Measurements from ENCODE around the gene LSM3. TPM values are rescaled to one million over a fixed set of nuclear protein-coding genes. Genes with fewer than 3 reads are reported as not detected.

LSM3 gene
- total RNA-seq, 2 donors from 2014 or later = 4.9 TPM

DNA sequence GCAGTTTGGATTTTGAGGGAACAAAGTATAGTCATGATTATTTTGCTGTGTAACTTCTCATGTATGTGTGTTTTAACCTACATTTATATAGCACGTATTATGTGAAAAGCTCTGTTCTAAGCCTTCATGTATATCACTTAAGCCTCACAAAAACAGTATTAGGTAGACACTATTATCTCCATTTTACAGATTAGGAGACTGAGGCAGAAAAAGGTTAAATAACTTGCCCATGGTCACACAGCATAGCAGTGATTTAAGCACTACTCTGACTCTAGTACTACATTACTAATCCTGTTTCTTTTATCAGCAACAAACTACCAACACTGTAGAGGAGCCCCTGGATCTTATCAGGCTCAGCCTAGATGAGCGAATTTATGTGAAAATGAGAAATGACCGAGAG is 2.6 kb downstream of the LSM3 start:
- Histone ChIP-seq H3K9me3 (no peaks in the 10 kb centered on the region), H3K4me3 (no peak overlapping the region), H3K36me3 (peaks cover 28% of the 10 kb centered on the region), H3K4me1 (ENCODE audit: control insufficient read depth in 1 of 2, low read depth in 2 of 2) (peaks cover 18 to 25% of the 10 kb centered on the region in 2 donors), H3K27me3 (replicated peaks; ENCODE audit: insufficient read depth) (no peaks in the 10 kb centered on the region), H3K27ac (no peak overlapping the region)
- DNase-seq (ENCODE audit: low spot score) = no peak
- no peak for ATAC-seq (ENCODE audit: insufficient number of reproducible peaks, low FRiP score, low read depth)
- TF ChIP-seq, protein P1, sequence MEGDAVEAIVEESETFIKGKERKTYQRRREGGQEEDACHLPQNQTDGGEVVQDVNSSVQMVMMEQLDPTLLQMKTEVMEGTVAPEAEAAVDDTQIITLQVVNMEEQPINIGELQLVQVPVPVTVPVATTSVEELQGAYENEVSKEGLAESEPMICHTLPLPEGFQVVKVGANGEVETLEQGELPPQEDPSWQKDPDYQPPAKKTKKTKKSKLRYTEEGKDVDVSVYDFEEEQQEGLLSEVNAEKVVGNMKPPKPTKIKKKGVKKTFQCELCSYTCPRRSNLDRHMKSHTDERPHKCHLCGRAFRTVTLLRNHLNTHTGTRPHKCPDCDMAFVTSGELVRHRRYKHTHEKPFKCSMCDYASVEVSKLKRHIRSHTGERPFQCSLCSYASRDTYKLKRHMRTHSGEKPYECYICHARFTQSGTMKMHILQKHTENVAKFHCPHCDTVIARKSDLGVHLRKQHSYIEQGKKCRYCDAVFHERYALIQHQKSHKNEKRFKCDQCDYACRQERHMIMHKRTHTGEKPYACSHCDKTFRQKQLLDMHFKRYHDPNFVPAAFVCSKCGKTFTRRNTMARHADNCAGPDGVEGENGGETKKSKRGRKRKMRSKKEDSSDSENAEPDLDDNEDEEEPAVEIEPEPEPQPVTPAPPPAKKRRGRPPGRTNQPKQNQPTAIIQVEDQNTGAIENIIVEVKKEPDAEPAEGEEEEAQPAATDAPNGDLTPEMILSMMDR (IDR thresholded peaks at IDR 0.05) = no peak

DNA sequence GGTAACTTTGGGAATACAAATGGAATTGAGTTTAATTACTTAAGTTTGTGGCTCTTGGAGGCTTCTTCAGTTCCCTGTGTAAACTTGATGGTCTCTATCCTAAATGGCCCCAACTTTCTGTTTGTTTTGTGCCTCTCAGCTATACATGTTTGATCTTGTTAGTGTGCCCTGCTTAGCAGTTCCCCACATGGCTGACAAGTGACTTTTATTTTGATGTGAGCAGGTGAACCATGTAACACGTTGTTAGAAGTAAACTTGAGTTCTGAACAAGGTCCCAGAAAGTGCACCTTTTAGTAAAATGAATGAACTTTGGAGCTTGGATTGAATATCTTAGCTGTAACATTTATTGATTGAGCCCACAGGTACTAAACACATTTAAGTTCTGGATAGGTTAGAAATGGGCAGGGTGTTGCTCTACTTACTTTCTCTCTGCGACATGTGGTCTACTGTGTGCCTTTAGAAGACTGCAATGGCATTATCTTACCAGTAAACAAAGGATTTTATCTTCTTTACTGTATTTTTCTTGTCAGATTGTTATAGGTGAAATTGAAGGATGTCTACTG is 4.5 kb downstream of the LSM3 start:
- H3K36me3 ChIP-seq = peaks cover 33% of the 10 kb centered on the region
- no peaks in the 10 kb centered on the region for H3K27me3 ChIP-seq (replicated peaks; ENCODE audit: insufficient read depth)
- H3K4me3 ChIP-seq = no peak overlapping the region
- no peaks in the 10 kb centered on the region for H3K9me3 ChIP-seq
- peaks cover 8 to 10% of the 10 kb centered on the region in 2 donors for H3K4me1 ChIP-seq (ENCODE audit: control insufficient read depth in 1 of 2, low read depth in 2 of 2)
- DNase-seq (ENCODE audit: low spot score) = no peak
- ATAC-seq (ENCODE audit: insufficient number of reproducible peaks, low FRiP score, low read depth) = no peak
- TF ChIP-seq, protein P1 (IDR thresholded peaks at IDR 0.05) = no peak
- no peak overlapping the region for H3K27ac ChIP-seq

DNA sequence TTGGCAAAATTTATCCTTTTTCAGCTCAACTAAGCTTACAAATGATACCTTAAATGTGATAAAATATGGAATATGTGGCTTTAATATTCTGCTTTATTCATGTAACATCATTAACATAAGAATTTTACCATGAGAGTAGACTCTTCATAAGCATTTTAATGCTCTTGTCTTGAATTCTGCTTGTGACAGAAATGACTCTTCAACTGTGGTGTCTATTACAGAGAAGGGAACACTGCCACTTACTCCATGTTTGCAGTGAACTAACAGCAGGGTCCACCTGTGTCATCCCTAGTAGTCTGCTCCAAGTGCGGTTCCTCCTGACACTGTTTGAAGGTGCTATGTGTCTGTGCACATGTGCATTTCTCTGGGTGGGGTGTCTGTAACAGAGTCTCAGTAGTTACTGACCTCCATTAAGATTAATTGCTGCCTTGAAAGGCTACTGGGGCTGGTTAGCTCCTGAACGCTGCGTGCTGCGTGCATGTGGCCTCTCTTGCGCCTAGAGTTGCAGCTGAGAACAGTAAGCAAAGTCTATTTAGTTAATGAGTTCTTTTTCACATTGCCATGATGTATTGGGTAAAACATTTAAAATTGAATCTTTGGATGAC is 8.3 kb downstream of the LSM3 start:
- Histone ChIP-seq H3K4me1 (ENCODE audit: control insufficient read depth in 1 of 2, low read depth in 2 of 2) (no peaks in the 10 kb centered on the region), H3K36me3 (peaks cover 31% of the 10 kb centered on the region), H3K27me3 (replicated peaks; ENCODE audit: insufficient read depth) (no peaks in the 10 kb centered on the region), H3K9me3 (no peaks in the 10 kb centered on the region), H3K27ac (no peak overlapping the region), H3K4me3 (no peak overlapping the region)
- no peak for ATAC-seq (ENCODE audit: insufficient number of reproducible peaks, low FRiP score, low read depth)
- no peak for DNase-seq (ENCODE audit: low spot score)
- TF ChIP-seq, protein P1 (IDR thresholded peaks at IDR 0.05) = no peak

DNA sequence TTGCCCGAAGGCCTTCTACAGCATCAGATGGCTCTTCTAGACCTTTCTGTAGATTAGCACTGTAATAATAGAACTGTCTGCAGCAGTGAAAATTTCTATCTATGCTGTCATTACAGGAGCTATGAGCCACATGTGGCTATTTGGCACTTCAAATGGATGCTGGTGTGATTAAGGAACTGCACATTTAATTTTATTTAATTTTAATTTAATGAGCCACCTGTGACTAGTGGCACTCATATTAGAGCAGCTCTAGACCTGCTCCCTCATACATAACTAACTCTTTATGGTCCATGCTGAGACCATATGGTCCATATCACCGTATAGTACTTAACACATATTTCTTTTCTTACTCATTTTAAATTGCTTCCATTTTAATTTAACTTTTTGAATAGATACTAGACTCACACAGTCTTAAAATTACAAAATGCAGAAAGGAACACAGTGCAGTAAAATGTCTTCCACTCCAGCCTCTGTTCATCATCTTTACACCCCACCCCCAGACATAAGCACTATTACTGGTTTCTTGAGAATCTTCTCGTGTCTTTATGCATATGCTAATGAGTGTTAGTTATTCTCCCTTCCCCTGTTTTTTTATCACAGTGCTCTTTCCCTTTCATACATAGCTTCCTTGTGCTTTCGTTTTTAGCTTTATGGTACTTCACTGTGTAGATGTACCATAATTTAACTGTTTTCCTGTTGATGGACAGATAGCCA is 9.6 kb downstream of the LSM3 start:
- H3K9me3 ChIP-seq = no peaks in the 10 kb centered on the region
- peaks cover 23% of the 10 kb centered on the region for H3K36me3 ChIP-seq
- no peaks in the 10 kb centered on the region for H3K4me1 ChIP-seq (ENCODE audit: control insufficient read depth in 1 of 2, low read depth in 2 of 2)
- DNase-seq (ENCODE audit: low spot score) = no peak
- no peak overlapping the region for H3K4me3 ChIP-seq
- H3K27ac ChIP-seq = no peak overlapping the region
- ATAC-seq (ENCODE audit: insufficient number of reproducible peaks, low FRiP score, low read depth) = no peak
- TF ChIP-seq, protein P1 (IDR thresholded peaks at IDR 0.05) = no peak
- no peaks in the 10 kb centered on the region for H3K27me3 ChIP-seq (replicated peaks; ENCODE audit: insufficient read depth)

GRCh38 chr3:14194865-14195264 is 16.2 kb downstream of the LSM3 start:
- no peaks in the 10 kb centered on the region for H3K9me3 ChIP-seq
- ATAC-seq (ENCODE audit: insufficient number of reproducible peaks, low FRiP score, low read depth) = no peak
- no peak overlapping the region for H3K27ac ChIP-seq
- no peak for DNase-seq (ENCODE audit: low spot score)
- H3K4me3 ChIP-seq = no peak overlapping the region
- peaks cover 4 to 19% of the 10 kb centered on the region in 2 donors for H3K4me1 ChIP-seq (ENCODE audit: control insufficient read depth in 1 of 2, low read depth in 2 of 2)
- TF ChIP-seq, protein P1 (IDR thresholded peaks at IDR 0.05) = no peak
- no peaks in the 10 kb centered on the region for H3K36me3 ChIP-seq
- H3K27me3 ChIP-seq (replicated peaks; ENCODE audit: insufficient read depth) = no peaks in the 10 kb centered on the region

Data from thoracic aorta (tissue), 2 donors.